Fibroblast of lung (primary cell): Measurements from ENCODE around the gene ATG10.

ENCODE experiments used
- EZH2 ChIP-seq: IDR thresholded peaks from 2 replicates; pipeline ENCODE4 v1.5.1; 2012; ENCODE audit warnings: low read length, control low read depth, mild to moderate bottlenecking; ENCODE audit errors: missing control alignments
- TF ChIP-seq, protein P1 (sequence below), 2 donors: IDR thresholded peaks in 1 of 2; conservative IDR thresholded peaks in 1 of 2; 1 replicate in 1 of 2; 2 replicates in 1 of 2; pipeline ENCODE4 v1.5.1; 2011 to 2012; ENCODE audit warnings: low read length in 2 of 2, control low read depth in 1 of 2, inconsistent platforms in 1 of 2, low read depth in 1 of 2, mild to moderate bottlenecking in 1 of 2

DNA sequence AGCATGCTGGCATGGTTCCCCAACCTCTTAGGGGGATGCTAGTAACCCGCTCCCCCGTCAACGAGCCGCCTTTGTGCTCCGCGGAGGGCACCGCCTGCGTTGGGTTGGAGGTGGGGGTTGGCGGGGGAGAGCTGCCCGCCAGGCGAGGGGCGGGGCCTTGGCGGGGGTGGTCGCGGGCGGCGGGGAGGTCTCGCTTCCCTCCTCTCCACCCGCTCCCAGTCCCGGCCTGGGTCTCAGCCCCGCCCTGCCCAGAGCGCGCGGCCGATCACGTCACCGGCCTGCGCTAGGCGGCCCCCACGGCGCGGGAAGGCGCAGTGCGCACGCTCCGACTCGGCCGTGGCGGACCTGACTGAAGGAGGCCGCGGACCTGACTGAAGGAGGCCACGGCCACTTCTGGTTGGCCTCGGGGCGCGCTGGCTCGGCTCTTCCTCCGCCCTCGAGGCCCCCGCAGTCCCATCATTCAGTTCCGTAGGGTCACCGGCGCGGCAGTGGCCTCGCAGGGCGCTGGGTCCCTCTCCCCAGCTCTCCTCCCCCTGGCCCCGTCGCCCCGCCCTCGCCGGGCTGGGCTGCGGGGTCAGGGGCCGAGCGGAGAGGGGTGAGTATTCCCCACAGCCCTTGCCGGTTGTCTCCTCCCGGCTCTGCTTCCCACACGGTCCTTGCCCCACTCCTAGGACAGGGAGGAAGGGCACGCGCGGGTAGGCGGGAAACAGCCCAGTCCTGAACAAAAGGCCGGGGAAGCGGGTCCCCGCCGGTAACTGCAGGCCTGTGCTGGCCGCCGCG is at the start of gene ATG10:
- TF ChIP-seq, protein P1, sequence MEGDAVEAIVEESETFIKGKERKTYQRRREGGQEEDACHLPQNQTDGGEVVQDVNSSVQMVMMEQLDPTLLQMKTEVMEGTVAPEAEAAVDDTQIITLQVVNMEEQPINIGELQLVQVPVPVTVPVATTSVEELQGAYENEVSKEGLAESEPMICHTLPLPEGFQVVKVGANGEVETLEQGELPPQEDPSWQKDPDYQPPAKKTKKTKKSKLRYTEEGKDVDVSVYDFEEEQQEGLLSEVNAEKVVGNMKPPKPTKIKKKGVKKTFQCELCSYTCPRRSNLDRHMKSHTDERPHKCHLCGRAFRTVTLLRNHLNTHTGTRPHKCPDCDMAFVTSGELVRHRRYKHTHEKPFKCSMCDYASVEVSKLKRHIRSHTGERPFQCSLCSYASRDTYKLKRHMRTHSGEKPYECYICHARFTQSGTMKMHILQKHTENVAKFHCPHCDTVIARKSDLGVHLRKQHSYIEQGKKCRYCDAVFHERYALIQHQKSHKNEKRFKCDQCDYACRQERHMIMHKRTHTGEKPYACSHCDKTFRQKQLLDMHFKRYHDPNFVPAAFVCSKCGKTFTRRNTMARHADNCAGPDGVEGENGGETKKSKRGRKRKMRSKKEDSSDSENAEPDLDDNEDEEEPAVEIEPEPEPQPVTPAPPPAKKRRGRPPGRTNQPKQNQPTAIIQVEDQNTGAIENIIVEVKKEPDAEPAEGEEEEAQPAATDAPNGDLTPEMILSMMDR (conservative IDR thresholded peaks at IDR 0.05 in 1 of 2, IDR thresholded peaks at IDR 0.05 in 1 of 2; ENCODE audit: low read depth in 1 of 2, low read length in 2 of 2): no peak
- TF ChIP-seq EZH2: no peak
